WTC11 (cell line): Measurements from ENCODE around the gene PRKCZ. TPM values are rescaled to one million over a fixed set of nuclear protein-coding genes. Genes with fewer than 3 reads are reported as not detected.

ENCODE experiments used
- ATAC-seq: fragments of 200-7000 bp; cut with Tn5 transposase; 2 replicates; pipeline ENCODE4 v1.10.0; 2021; ENCODE audit warnings: mild to moderate bottlenecking, moderate library complexity
- CTCF ChIA-PET: fragments of 300-600 bp; sonication (Branson Sonifier 250); formaldehyde crosslinking; loops from one replicate; lab custom pipeline; 2021; ENCODE audit warnings: antibody characterized with exemption; lab: Charles Lee
- POLR2A ChIA-PET: fragments of 350-600 bp; sonication (Branson Sonifier 250); formaldehyde crosslinking; loops from one replicate; lab custom pipeline; 2021; ENCODE audit warnings: antibody characterized with exemption; lab: Charles Lee
- DNase-seq: peaks from one replicate; pipeline ENCODE4 v3.0.0; 2021; ENCODE audit warnings: low spot score
- H3K27ac Mint-ChIP-seq: 2 replicates; pipeline ENCODE4 v1.8.0; 2021; ENCODE audit warnings: mixed read lengths
- H3K27me3 Mint-ChIP-seq: 2 replicates; pipeline ENCODE4 v1.8.0; 2021; ENCODE audit warnings: low read depth, mild to moderate bottlenecking, moderate library complexity, mixed read lengths
- H3K36me3 Mint-ChIP-seq: 2 replicates; pipeline ENCODE4 v1.8.0; 2021; ENCODE audit warnings: mixed read lengths
- H3K4me1 Mint-ChIP-seq: 2 replicates; pipeline ENCODE4 v1.8.0; 2022; ENCODE audit warnings: mixed read lengths
- H3K4me3 Mint-ChIP-seq: 2 replicates; pipeline ENCODE4 v1.8.0; 2021; ENCODE audit warnings: mild to moderate bottlenecking, moderate library complexity, mixed read lengths
- H3K9me3 Mint-ChIP-seq: 2 replicates; pipeline ENCODE4 v1.8.0; 2021; ENCODE audit warnings: mixed read lengths
- CREB1 ChIP-seq: sonication (generic); formaldehyde crosslinking; IDR thresholded peaks from 2 replicates; pipeline ENCODE4 v1.8.0; 2023; ENCODE audit warnings: mild to moderate bottlenecking, missing genetic modification reagents
- E2F5 ChIP-seq: sonication (generic); formaldehyde crosslinking; IDR thresholded peaks from 2 replicates; pipeline ENCODE4 v1.8.1; 2022; ENCODE audit warnings: mild to moderate bottlenecking, moderate library complexity, missing genetic modification reagents
- FOXJ3 ChIP-seq: sonication (generic); formaldehyde crosslinking; IDR thresholded peaks from 2 replicates; pipeline ENCODE4 v1.9.0; 2021; ENCODE audit warnings: missing genetic modification reagents, mild to moderate bottlenecking, borderline replicate concordance
- FOXK1 ChIP-seq: sonication (generic); formaldehyde crosslinking; IDR thresholded peaks from 2 replicates; pipeline ENCODE4 v1.8.0; 2022; ENCODE audit warnings: mild to moderate bottlenecking, moderate library complexity, missing genetic modification reagents
- GTF2I ChIP-seq: fragments of 250-450 bp; sonication (Bioruptor Pico); conservative IDR thresholded peaks from 2 replicates; pipeline ENCODE4 v1.4.0; 2021; ENCODE audit warnings: mild to moderate bottlenecking
- JUN ChIP-seq: sonication (generic); formaldehyde crosslinking; IDR thresholded peaks from 2 replicates; pipeline ENCODE4 v1.8.0; 2023; ENCODE audit warnings: mild to moderate bottlenecking, missing genetic modification reagents
- OVOL2 ChIP-seq: fragments of 250-450 bp; sonication (Bioruptor Pico); IDR thresholded peaks from 2 replicates; pipeline ENCODE4 v1.9.0; 2021; ENCODE audit warnings: mild to moderate bottlenecking, borderline replicate concordance
- PRRX2 ChIP-seq: fragments of 250-450 bp; sonication (Bioruptor Pico); IDR thresholded peaks from 2 replicates; pipeline ENCODE4 v1.8.0; 2021; ENCODE audit warnings: mild to moderate bottlenecking
- RELA ChIP-seq: sonication (generic); formaldehyde crosslinking; IDR thresholded peaks from 2 replicates; pipeline ENCODE4 v1.8.1; 2022; ENCODE audit warnings: missing genetic modification reagents, mild to moderate bottlenecking, borderline replicate concordance
- TCF7 ChIP-seq: sonication (generic); formaldehyde crosslinking; IDR thresholded peaks from 2 replicates; pipeline ENCODE4 v1.8.0; 2022; ENCODE audit warnings: mild to moderate bottlenecking, low read depth, missing genetic modification reagents, moderate library complexity
- TEAD1 ChIP-seq: sonication (generic); formaldehyde crosslinking; IDR thresholded peaks from 2 replicates; pipeline ENCODE4 v1.8.0; 2022; ENCODE audit warnings: mild to moderate bottlenecking, missing genetic modification reagents
- TEAD4 ChIP-seq: sonication (generic); formaldehyde crosslinking; IDR thresholded peaks from 2 replicates; pipeline ENCODE4 v1.8.0; 2022; ENCODE audit warnings: mild to moderate bottlenecking, missing genetic modification reagents
- USF1 ChIP-seq: sonication (generic); formaldehyde crosslinking; IDR thresholded peaks from 2 replicates; pipeline ENCODE4 v1.8.0; 2022; ENCODE audit warnings: mild to moderate bottlenecking, missing genetic modification reagents
- ZNF138 ChIP-seq: sonication (generic); formaldehyde crosslinking; conservative IDR thresholded peaks from 2 replicates; pipeline ENCODE4 v1.8.1; 2022; ENCODE audit warnings: mild to moderate bottlenecking, moderate library complexity, missing genetic modification reagents
- ZNF423 ChIP-seq: fragments of 250-450 bp; sonication (Bioruptor Pico); IDR thresholded peaks from 2 replicates; pipeline ENCODE4 v2.1.2; 2022; ENCODE audit warnings: mild to moderate bottlenecking, moderate library complexity
- total RNA-seq: library from RNA; stranded (reverse); gene quantifications from 3 replicates; pipeline ENCODE4 v1.2.3, GENCODE V29; 2021
- TF ChIP-seq, protein P1 (sequence below): fragments of 250-450 bp; sonication (Bioruptor Pico); IDR thresholded peaks from 2 replicates; pipeline ENCODE4 v2.1.2; 2022; ENCODE audit warnings: mild to moderate bottlenecking, moderate library complexity
- TF ChIP-seq, protein P2 (sequence below): fragments of 250-450 bp; sonication (Bioruptor Pico); IDR thresholded peaks from 2 replicates; pipeline ENCODE4 v1.9.0; 2021; ENCODE audit warnings: mild to moderate bottlenecking
- TF ChIP-seq, protein P3 (sequence below): sonication (generic); formaldehyde crosslinking; IDR thresholded peaks from 2 replicates; pipeline ENCODE4 v1.8.1; 2023; ENCODE audit warnings: mild to moderate bottlenecking, moderate library complexity, missing genetic modification reagents
- TF ChIP-seq, protein P4 (sequence below): sonication (generic); formaldehyde crosslinking; IDR thresholded peaks from 2 replicates; pipeline ENCODE4 v1.8.0; 2022; ENCODE audit warnings: mild to moderate bottlenecking, missing genetic modification reagents
- TF ChIP-seq, protein P5 (sequence below): sonication (generic); formaldehyde crosslinking; IDR thresholded peaks from 2 replicates; pipeline ENCODE4 v1.8.1; 2022; ENCODE audit warnings: low read depth, missing genetic modification reagents, borderline replicate concordance
- TF ChIP-seq, protein P6 (sequence below): sonication (generic); formaldehyde crosslinking; conservative IDR thresholded peaks from 2 replicates; pipeline ENCODE4 v1.8.1; 2023; ENCODE audit warnings: mild to moderate bottlenecking, low read depth, missing genetic modification reagents, moderate library complexity
- TF ChIP-seq, protein P7 (sequence below): sonication (generic); formaldehyde crosslinking; IDR thresholded peaks from 2 replicates; pipeline ENCODE4 v1.8.1; 2022; ENCODE audit warnings: low read depth, mild to moderate bottlenecking, moderate library complexity, missing genetic modification reagents, borderline replicate concordance

Gene PRKCZ
- total RNA-seq, 1 experiment from 2014 or later = 52.5 TPM

DNA sequence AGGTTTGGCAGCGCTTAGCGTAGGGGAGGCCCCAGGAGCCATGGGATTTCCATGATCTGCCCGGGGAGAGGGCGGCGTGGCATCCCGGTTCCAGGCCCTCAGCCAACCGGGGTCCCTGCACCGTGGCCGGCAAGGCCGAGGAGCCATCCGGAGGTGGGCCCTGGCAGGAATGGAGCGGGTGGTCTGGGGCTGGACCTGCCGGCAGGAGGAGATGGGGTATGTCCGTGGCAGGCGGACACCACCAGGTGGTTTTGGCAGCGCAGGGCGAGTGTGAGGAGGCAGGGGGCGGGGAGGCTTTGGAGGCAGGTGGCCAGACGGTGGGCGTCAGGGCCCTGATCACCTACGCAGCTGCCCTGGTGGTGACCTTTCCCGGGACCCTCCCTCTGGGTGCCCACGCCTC is 10.3 kb downstream of the PRKCZ start:
- no peaks in the 10 kb centered on the region for H3K4me1 Mint-ChIP-seq
- TF ChIP-seq, protein P1, sequence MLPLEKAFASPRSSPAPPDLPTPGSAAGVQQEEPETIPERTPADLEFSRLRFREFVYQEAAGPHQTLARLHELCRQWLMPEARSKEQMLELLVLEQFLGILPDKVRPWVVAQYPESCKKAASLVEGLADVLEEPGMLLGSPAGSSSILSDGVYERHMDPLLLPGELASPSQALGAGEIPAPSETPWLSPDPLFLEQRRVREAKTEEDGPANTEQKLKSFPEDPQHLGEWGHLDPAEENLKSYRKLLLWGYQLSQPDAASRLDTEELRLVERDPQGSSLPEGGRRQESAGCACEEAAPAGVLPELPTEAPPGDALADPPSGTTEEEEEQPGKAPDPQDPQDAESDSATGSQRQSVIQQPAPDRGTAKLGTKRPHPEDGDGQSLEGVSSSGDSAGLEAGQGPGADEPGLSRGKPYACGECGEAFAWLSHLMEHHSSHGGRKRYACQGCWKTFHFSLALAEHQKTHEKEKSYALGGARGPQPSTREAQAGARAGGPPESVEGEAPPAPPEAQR (CRISPR knock-in tag) = no peak
- TF ChIP-seq, protein P2, sequence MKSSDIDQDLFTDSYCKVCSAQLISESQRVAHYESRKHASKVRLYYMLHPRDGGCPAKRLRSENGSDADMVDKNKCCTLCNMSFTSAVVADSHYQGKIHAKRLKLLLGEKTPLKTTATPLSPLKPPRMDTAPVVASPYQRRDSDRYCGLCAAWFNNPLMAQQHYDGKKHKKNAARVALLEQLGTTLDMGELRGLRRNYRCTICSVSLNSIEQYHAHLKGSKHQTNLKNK (CRISPR knock-in tag) = no peak
- TF ChIP-seq FOXK1 (CRISPR knock-in tag) = no peak
- no peak for TF ChIP-seq JUN
- TF ChIP-seq, protein P3, sequence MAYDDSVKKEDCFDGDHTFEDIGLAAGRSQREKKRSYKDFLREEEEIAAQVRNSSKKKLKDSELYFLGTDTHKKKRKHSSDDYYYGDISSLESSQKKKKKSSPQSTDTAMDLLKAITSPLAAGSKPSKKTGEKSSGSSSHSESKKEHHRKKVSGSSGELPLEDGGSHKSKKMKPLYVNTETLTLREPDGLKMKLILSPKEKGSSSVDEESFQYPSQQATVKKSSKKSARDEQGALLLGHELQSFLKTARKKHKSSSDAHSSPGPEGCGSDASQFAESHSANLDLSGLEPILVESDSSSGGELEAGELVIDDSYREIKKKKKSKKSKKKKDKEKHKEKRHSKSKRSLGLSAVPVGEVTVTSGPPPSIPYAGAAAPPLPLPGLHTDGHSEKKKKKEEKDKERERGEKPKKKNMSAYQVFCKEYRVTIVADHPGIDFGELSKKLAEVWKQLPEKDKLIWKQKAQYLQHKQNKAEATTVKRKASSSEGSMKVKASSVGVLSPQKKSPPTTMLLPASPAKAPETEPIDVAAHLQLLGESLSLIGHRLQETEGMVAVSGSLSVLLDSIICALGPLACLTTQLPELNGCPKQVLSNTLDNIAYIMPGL (CRISPR knock-in tag) = no peak
- no peak for TF ChIP-seq OVOL2 (CRISPR knock-in tag)
- no peak for TF ChIP-seq CREB1
- TF ChIP-seq GTF2I (CRISPR knock-in tag) = no peak
- no peak for TF ChIP-seq FOXJ3 (CRISPR knock-in tag)
- TF ChIP-seq, protein P4, sequence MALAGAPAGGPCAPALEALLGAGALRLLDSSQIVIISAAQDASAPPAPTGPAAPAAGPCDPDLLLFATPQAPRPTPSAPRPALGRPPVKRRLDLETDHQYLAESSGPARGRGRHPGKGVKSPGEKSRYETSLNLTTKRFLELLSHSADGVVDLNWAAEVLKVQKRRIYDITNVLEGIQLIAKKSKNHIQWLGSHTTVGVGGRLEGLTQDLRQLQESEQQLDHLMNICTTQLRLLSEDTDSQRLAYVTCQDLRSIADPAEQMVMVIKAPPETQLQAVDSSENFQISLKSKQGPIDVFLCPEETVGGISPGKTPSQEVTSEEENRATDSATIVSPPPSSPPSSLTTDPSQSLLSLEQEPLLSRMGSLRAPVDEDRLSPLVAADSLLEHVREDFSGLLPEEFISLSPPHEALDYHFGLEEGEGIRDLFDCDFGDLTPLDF = no peak
- POLR2A ChIA-PET = no interaction called here
- DNase-seq (no peak), ATAC-seq (no peak)
- H3K36me3 Mint-ChIP-seq = peaks cover 32% of the 10 kb centered on the region
- H3K9me3 Mint-ChIP-seq = peaks cover 7% of the 10 kb centered on the region
- CTCF ChIA-PET = no interaction called here
- no peaks in the 10 kb centered on the region for H3K27me3 Mint-ChIP-seq
- H3K4me3 Mint-ChIP-seq = no peak overlapping the region
- no peak overlapping the region for H3K27ac Mint-ChIP-seq

DNA sequence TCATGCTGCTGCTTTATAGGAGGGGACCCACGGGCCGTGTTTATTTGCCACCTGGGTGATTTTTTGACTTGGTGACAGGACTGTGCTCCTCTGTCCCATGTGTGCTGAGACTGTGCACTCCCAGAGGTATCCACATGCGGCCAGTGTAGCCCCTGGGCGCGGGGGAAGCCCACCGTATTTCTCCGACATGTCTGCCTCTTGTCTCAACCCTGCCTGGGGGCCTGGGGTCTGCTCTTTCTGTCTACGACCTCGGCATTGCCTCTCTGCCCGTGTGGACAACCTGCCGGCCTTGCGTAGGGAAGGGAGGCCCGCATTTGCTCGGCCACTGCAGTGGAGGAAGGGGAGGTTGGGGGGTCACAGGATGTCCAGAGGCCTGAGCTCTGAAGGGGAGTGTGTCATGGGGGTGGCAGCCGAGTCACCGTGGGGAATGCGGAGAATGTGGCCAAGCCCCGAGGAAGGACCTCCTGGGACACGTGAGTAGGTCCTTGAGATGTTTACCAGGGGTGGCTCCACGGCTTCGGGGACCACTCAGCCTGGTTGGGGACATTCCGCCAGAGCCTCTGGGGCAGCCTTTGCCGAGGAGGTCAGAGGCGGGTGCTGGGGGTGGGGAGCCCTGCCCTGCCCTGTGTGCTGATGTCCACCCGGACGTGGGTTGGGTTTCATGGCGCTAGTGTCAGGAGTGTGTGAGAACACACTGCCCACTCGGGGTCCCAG is 11.0 kb downstream of the PRKCZ start:
- Mint-ChIP-seq H3K36me3 (peaks cover 35% of the 10 kb centered on the region), H3K27ac (no peak overlapping the region), H3K4me3 (no peak overlapping the region), H3K4me1 (no peaks in the 10 kb centered on the region), H3K27me3 (no peaks in the 10 kb centered on the region), H3K9me3 (peaks cover 7% of the 10 kb centered on the region)
- ChIA-PET CTCF (no interaction called here), POLR2A (no interaction called here)
- DNase-seq (no peak), ATAC-seq (no peak)
- TF ChIP-seq PRRX2 (CRISPR knock-in tag) = no peak
- no peak for TF ChIP-seq ZNF138 (CRISPR knock-in tag)
- TF ChIP-seq, protein P5, sequence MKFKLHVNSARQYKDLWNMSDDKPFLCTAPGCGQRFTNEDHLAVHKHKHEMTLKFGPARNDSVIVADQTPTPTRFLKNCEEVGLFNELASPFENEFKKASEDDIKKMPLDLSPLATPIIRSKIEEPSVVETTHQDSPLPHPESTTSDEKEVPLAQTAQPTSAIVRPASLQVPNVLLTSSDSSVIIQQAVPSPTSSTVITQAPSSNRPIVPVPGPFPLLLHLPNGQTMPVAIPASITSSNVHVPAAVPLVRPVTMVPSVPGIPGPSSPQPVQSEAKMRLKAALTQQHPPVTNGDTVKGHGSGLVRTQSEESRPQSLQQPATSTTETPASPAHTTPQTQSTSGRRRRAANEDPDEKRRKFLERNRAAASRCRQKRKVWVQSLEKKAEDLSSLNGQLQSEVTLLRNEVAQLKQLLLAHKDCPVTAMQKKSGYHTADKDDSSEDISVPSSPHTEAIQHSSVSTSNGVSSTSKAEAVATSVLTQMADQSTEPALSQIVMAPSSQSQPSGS (CRISPR knock-in tag) = no peak
- TF ChIP-seq TEAD1 = no peak
- TF ChIP-seq RELA (CRISPR knock-in tag) = no peak
- TF ChIP-seq, protein P6, sequence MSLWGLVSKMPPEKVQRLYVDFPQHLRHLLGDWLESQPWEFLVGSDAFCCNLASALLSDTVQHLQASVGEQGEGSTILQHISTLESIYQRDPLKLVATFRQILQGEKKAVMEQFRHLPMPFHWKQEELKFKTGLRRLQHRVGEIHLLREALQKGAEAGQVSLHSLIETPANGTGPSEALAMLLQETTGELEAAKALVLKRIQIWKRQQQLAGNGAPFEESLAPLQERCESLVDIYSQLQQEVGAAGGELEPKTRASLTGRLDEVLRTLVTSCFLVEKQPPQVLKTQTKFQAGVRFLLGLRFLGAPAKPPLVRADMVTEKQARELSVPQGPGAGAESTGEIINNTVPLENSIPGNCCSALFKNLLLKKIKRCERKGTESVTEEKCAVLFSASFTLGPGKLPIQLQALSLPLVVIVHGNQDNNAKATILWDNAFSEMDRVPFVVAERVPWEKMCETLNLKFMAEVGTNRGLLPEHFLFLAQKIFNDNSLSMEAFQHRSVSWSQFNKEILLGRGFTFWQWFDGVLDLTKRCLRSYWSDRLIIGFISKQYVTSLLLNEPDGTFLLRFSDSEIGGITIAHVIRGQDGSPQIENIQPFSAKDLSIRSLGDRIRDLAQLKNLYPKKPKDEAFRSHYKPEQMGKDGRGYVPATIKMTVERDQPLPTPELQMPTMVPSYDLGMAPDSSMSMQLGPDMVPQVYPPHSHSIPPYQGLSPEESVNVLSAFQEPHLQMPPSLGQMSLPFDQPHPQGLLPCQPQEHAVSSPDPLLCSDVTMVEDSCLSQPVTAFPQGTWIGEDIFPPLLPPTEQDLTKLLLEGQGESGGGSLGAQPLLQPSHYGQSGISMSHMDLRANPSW = no peak
- no peak for TF ChIP-seq TEAD4 (CRISPR knock-in tag)
- TF ChIP-seq ZNF423 (CRISPR knock-in tag) = no peak
- TF ChIP-seq E2F5 (CRISPR knock-in tag) = no peak
- no peak for TF ChIP-seq USF1 (CRISPR knock-in tag)
- TF ChIP-seq, protein P7, sequence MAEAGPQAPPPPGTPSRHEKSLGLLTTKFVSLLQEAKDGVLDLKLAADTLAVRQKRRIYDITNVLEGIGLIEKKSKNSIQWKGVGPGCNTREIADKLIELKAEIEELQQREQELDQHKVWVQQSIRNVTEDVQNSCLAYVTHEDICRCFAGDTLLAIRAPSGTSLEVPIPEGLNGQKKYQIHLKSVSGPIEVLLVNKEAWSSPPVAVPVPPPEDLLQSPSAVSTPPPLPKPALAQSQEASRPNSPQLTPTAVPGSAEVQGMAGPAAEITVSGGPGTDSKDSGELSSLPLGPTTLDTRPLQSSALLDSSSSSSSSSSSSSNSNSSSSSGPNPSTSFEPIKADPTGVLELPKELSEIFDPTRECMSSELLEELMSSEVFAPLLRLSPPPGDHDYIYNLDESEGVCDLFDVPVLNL = no peak
- no peak for TF ChIP-seq TCF7 (CRISPR knock-in tag)
- TF ChIP-seq, protein P4 = no peak
